Activated T-cell treated with anti-CD3 and anti-CD28 coated beads, Interleukin-2, amount 50 U/mL, for 24 hours (primary cell): ENCODE results near the gene TAGLN2.
"Not testable (repeated sequence)": the region's sequence is repeated elsewhere in the genome, so short reads cannot be mapped to it uniquely, and the experiment has no call there.

ENCODE experiments used
- DNase-seq: peaks from one replicate; pipeline ENCODE4 v3.0.0-alpha.2; 2020
- H3K27ac Mint-ChIP-seq: 2 replicates; pipeline ENCODE4 v1.8.0; 2020; ENCODE audit warnings: mild to moderate bottlenecking, mixed read lengths
- H3K27me3 Mint-ChIP-seq: 2 replicates; pipeline ENCODE4 v1.8.0; 2020; ENCODE audit warnings: mixed read lengths
- H3K36me3 Mint-ChIP-seq: 2 replicates; pipeline ENCODE4 v1.8.0; 2020; ENCODE audit warnings: low read depth, mixed read lengths
- H3K4me1 Mint-ChIP-seq: 2 replicates; pipeline ENCODE4 v1.8.0; 2020; ENCODE audit warnings: low read depth, mixed read lengths
- H3K4me3 Mint-ChIP-seq: 2 replicates; pipeline ENCODE4 v1.8.0; 2020; ENCODE audit warnings: mild to moderate bottlenecking, moderate library complexity, mixed read lengths
- H3K9me3 Mint-ChIP-seq: 2 replicates; pipeline ENCODE4 v1.8.0; 2020; ENCODE audit warnings: mixed read lengths

The TAGLN2 gene

DNA sequence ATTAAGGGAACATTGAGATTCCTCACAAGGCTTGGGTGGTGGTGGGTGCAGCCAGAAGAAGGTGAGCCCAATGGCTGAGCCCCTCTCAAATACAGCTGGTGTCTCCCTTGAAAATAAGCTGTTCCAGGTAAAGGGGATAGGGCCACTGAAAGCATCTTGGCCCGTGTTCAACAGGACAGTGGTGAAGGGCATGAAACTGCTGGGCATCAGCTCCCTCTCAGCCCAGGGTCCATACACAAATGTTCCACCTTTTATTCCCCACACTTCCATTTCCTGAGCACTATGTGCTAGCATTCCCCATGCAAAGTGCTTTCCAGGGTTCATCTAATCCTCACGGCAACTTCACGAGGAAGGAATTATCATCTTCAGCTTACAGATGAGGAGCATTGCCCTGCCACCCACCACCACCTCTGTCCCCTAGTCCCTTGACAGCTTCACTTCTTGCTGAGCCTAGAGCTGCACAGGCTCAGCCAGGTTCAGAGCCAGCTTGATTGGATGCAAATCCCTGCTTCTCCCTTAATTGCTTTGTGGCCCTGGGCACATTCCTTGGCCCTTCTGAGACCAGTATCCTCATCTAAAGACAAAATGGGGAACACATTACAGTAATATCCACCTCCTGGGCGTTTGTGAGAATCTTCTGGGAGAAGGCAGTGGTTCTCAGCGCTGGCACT is 9.6 kb downstream of the TAGLN2 start:
- Mint-ChIP-seq H3K36me3 (peaks cover 63% of the 10 kb centered on the region), H3K4me3 (no peak overlapping the region), H3K27me3 (no peaks in the 10 kb centered on the region), H3K27ac (peak overlapping the region; percentile 75), H3K4me1 (peaks cover 71% of the 10 kb centered on the region), H3K9me3 (no peaks in the 10 kb centered on the region)
- no peak for DNase-seq

DNA sequence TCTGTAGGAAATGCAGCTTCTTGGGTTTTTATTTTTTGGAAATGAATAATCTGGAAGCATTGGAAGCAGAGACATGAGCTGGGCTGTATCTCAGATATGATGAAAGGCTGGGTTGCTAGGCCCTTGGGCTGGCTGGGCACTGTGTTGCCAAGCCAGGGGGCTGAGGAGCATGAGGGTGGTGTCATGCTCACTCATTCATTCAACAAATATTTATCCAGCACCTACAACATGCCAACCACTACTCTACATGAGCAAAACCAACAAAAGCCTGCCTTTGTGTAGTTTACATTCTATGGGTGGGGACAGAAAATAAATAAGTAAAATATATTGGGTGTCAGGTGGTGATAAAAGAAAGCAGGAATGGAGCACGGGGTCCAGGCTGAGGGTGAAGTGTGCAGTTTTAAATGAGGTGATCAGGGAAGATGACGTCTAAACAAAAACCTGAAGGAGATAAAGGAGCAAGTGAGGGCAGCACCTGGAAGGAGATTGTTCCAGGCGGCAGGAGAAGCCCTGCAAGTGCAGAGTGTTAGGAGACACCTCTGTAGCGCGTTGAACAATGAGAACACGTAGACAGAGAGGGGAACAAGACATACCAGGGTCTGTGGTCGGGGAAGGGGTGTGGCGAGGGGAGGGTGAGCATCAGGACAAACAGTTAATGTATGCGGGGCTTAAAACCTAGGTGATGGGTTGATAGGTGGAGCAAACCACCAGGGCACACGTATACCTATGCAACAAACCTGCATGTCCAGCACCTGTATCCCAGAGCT is 10.9 kb downstream of the TAGLN2 start:
- Mint-ChIP-seq H3K4me3 (no peak overlapping the region), H3K4me1 (peaks cover 70% of the 10 kb centered on the region), H3K36me3 (peaks cover 50% of the 10 kb centered on the region), H3K27me3 (no peaks in the 10 kb centered on the region), H3K27ac (no peak overlapping the region), H3K9me3 (no peaks in the 10 kb centered on the region)
- no peak for DNase-seq

DNA sequence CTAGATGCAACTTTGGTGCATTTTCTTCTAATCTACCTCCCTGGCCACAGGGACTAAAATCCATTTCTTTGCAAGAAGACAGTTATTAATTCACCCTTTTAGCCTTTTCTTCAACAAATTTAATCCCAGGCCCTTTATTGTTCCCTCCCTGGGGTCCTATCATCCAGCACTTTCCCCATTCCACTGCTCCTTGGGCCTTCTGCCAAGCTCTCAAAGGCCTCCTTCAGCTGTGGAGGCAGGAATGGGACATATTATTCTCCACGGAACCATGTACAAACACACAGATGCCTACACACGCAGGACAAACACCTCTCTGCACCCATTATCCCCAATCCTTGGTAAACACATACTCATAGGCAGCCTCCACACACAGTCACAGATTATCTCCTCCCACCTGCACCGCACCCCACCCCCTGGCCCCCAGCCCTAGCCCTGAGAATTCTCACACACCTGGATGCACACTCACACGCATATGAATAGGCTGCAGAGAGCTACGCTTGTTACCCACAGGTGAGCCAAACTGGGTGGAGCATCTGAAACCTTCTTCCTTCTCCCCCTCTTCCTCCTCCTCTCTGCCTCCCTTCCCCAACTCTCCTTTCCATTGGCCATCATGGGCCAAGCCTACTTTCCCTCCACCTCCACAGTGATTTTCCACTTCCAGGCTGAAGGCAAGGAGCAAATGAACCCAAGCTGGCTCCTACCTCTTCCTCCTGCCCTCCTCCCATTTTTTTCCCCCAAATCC is 11.7 kb downstream of the TAGLN2 start:
- Mint-ChIP-seq H3K9me3 (no peaks in the 10 kb centered on the region), H3K4me1 (peaks cover 64% of the 10 kb centered on the region), H3K4me3 (no peak overlapping the region), H3K27ac (peak overlapping the region; percentile 2), H3K27me3 (no peaks in the 10 kb centered on the region), H3K36me3 (peaks cover 42% of the 10 kb centered on the region)
- no peak for DNase-seq

DNA sequence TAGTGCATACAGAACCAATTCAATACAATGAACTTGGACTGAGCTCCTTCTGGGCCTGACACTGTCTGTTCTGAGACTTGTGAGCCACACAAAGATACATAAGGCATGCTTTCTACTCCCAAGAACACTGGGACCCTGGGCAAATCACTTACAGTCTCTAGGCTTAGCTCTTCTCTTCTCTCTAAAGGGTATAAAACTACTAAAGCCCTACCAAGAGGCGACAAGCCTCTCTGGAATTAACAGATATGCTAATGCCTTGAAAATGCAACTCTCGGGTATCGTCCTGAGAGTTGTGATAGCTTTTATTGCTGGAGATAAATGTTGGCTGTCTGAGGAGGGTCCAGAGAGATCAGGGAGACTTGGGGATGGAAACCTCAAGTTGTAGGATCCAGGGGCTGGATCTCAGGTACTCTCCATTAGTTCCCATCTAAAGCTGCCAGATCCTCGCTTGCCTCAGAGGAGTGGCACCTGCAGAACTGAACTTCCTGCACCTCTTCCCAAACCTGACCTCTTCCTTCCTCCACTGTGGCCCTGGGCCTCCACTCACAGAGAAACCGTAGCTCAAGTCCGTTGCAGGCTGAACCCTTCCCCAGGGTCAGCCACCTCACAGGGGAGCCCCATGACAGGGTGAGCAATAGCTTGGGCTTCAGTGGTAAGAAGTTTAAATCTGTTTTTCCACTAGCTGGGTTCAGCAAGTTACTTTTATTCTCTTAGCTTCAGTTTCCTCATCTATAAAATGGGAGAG is 13.8 kb downstream of the TAGLN2 start:
- Mint-ChIP-seq H3K36me3 (peaks cover 22% of the 10 kb centered on the region), H3K4me3 (no peak overlapping the region)
- DNase-seq: no peak

DNA sequence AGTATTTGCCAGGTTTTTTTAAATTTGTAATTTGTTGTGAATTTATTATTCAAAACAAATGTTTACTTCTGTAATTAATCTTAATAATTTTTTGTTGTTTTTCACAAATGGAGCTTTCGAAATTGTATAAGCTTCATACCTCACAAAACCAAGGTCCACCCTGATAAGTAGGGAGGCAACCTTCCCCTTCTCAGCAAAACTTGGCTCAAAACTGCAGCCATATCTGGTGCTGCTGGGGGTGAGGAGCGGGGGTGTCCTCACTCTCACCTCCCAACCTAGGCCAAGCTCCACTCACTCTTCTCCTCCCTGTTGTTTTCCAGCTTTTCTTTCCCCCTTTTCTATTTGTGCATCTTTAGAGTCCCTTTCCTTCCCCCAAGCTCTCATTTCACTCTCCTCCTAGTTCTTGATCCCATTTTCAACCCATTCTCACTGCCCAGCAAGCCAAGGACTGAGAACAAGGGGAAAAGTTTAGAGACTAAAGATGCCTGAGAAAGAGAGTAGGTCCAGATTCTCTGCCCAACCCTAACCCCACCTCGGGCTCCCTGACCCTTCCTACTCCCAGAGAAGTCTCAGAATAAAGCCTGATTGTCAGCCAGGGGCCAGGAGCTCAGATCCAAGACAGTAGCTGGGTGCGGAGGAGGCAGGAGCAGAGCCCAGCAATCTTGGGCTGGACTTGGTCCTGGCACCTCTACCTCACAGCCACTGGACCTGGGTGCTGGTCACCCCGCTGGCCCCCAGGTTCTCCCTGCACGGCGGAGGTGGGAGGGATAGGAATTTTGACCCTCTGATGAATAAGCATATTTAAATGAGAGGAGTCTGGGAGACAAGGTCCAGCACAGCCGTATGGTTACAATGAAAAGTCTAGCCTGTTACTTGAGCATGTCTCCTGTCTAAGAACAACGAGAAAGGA is 17.0 kb downstream of the TAGLN2 start:
- peak overlapping the region; percentile 41 for H3K27ac Mint-ChIP-seq
- no peaks in the 10 kb centered on the region for H3K36me3 Mint-ChIP-seq

More for the DNA sequence above, 13.8 kb downstream of the TAGLN2 start:
- peak overlapping the region; percentile 87 for H3K27ac Mint-ChIP-seq
- no peaks in the 10 kb centered on the region for H3K9me3 Mint-ChIP-seq
- H3K4me1 Mint-ChIP-seq: peaks cover 52% of the 10 kb centered on the region
- H3K27me3 Mint-ChIP-seq: no peaks in the 10 kb centered on the region

DNA sequence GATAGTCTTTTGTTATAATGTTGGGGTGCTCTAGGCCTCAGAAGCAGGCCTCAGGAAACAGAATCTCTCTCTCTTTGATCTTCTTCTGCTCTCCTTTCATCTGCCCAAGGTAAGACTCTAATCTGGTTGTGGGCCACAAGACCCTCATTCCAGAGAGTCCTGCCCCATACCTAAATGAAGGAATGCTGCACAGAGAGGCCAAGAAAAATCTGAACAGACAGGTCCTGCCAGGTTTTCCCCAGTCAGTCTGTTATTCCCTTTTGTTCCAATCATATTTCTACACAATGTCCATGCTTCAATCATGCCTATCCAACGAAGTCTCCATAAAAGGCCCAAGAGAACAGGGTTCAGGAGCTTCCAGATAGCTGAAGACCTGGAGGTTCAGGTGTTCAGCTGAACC is 18.3 kb downstream of the TAGLN2 start:
- no peaks in the 10 kb centered on the region for H3K36me3 Mint-ChIP-seq
- peaks cover 25% of the 10 kb centered on the region for H3K4me1 Mint-ChIP-seq
- H3K9me3 Mint-ChIP-seq: no peaks in the 10 kb centered on the region
- H3K4me3 Mint-ChIP-seq: no peak overlapping the region
- H3K27me3 Mint-ChIP-seq: no peaks in the 10 kb centered on the region
- no peak overlapping the region for H3K27ac Mint-ChIP-seq
- no peak for DNase-seq

More for the DNA sequence above, 17.0 kb downstream of the TAGLN2 start:
- no peak for DNase-seq
- Mint-ChIP-seq H3K4me3 (no peak overlapping the region), H3K4me1 (peaks cover 37% of the 10 kb centered on the region), H3K9me3 (no peaks in the 10 kb centered on the region), H3K27me3 (no peaks in the 10 kb centered on the region)

DNA sequence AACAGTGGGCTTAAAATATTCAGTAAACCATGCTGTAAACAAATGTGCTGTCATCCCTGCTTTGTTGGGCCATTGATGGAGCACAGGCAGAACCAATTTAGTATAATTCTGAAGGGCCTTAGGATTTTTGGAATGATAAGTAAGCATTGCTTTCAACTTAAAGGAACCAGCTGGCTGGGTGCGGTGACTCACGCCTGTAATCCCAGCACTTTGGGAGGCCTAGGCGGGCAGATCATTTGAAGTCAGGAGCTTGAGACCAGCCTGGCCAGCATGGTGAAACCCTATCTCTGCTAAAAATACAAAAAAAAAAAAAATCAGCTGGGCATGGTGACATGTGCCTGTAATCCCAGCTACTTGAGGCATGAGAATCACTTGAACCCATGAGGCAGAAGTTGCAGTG is 21.3 kb downstream of the TAGLN2 start:
- not testable (repeated sequence) for DNase-seq, H3K36me3 Mint-ChIP-seq, H3K9me3 Mint-ChIP-seq, H3K4me1 Mint-ChIP-seq, H3K4me3 Mint-ChIP-seq, H3K27ac Mint-ChIP-seq, H3K27me3 Mint-ChIP-seq

DNA sequence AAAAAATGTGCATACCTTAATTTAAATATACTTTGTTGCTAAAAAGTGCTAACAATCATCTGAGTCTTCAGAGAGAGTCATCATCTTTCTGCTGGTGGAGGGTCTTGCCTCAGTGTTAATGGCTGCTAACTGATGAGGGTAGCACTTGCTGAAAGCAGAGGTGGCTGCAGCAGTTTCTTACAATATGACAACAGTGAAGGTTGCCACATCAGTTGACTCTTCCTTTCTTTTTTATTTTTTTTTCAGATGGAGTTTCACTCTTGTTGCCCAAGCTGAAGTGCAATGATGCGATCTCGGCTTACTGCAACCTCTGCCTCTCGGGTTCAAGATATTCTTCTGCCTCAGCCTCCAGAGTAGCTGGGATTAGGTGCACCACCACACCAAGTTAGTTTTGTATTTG is 22.8 kb downstream of the TAGLN2 start:
- Mint-ChIP-seq H3K4me1 (no peaks in the 10 kb centered on the region), H3K9me3 (no peaks in the 10 kb centered on the region), H3K4me3 (no peak overlapping the region), H3K36me3 (no peaks in the 10 kb centered on the region), H3K27me3 (no peaks in the 10 kb centered on the region), H3K27ac (no peak overlapping the region)
- no peak for DNase-seq

DNA sequence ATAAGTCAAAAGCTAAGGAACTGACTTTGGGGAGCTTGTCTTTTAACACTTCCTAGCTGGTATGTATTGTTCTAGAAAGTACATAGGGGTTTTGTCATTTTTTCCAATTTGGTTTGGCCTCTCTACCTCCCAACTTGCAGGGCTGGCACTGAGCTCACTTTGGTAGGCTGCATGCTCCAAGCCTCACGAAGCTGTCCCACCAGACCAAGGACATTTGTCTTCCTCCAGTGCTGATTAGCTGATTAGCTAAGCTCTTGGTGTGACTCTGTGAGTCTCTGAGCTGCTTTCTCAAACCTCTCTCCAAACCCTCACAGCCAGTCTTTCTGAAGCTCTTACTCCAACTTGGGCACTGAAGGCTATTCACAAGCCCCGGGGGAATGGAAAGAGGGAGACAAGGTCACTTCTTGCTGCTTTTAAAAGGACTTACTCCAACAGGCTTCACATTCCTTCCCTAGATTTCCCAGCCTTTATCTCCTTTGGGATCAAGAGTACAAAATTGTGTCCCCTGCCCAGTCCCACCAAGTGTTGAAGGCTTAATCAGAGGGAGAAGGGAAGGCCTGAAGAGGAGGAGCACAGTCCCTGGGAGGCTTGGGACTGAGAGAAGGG is 24.4 kb downstream of the TAGLN2 start:
- no peak overlapping the region for H3K27ac Mint-ChIP-seq
- H3K27me3 Mint-ChIP-seq: no peaks in the 10 kb centered on the region
- no peak overlapping the region for H3K4me3 Mint-ChIP-seq
- no peaks in the 10 kb centered on the region for H3K9me3 Mint-ChIP-seq
- H3K4me1 Mint-ChIP-seq: no peaks in the 10 kb centered on the region
- H3K36me3 Mint-ChIP-seq: no peaks in the 10 kb centered on the region
- no peak for DNase-seq

DNA sequence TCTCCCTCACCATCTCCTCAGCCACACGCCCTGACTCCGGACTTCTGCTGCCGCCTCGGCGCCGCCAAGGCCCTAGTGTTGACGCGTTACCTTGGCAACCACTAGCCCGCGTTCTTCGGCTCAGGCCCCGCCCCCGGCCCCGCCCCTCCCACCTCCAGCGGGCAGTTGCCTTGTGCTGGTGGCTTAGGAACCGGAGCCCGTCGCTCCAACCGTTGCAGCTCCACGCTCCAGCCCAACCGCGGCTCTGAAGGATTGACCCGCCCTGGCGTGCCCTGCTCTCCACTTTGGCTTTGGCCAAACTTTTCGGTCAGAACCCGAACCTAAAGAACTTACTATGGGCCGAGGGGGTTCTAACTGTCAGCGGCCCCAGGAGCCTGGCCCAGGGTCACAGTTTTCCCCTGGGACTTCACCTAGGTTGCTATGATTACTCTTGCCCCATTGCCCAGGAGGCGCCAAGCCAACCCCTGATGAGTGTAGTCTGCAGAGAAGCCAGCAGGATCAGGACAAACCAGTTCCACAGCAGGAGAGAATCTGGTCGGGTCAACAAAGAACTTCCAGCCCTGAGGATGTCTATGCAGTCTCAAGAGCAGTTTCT is 25.1 kb downstream of the TAGLN2 start, which contains the start of gene CFAP45:
CFAP45 (minus strand) TSS at position 80 of the 595 bp plus-strand sequence; CDS start at position 13, 67 bp downstream.
- H3K9me3 Mint-ChIP-seq: no peaks in the 10 kb centered on the region
- no peak for DNase-seq
- H3K27ac Mint-ChIP-seq: no peak within 1 kb of the TSS
- H3K27me3 Mint-ChIP-seq: no peaks in the 10 kb centered on the region
- H3K36me3 Mint-ChIP-seq: no peaks in the 10 kb centered on the region
- H3K4me1 Mint-ChIP-seq: no peaks in the 10 kb centered on the region
- H3K4me3 Mint-ChIP-seq: no peak within 1 kb of the TSS

DNA sequence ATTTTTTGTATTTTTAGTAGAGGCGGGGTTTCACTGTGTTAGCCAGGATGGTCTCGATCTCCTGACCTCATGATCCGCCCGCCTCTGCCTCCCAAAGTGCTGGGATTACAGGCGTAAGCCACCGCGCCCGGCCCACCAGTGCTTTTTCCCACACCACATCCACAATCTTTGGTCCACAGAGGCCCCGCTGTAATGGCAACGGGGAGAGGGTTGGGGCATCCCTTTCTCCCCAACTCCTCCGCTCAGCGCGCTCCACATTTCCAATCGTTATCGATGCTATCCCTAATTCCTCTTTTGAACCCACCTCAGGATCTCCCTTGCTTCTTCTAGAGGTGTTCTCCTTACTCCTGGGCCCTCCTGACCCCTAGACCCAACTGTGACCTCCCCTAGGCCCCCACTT is 25.7 kb downstream of the TAGLN2 start:
- not testable (repeated sequence) for DNase-seq, H3K27ac Mint-ChIP-seq, H3K9me3 Mint-ChIP-seq, H3K4me3 Mint-ChIP-seq, H3K36me3 Mint-ChIP-seq, H3K27me3 Mint-ChIP-seq, H3K4me1 Mint-ChIP-seq

DNA sequence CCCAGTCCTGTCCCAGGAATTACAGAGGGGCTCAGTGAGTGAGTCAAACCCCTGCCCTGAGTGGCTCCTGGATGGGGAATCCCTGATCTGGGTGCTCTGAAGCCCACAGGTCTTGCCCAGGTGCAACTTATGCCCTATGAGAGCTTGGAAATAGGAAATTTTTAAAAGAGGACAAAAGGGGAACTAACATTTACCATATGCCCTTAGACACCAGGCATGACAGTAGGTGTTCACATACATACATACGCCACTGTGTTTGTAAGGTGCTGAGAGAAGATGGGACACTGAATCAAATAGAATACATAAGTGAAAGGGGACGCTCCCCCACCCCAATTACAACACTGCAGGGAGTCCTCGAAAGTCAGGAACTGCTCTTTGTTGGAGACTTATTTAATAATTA is 26.8 kb downstream of the TAGLN2 start:
- Mint-ChIP-seq H3K9me3 (no peaks in the 10 kb centered on the region), H3K27ac (no peak overlapping the region), H3K27me3 (no peaks in the 10 kb centered on the region), H3K4me3 (no peak overlapping the region), H3K4me1 (no peaks in the 10 kb centered on the region), H3K36me3 (no peaks in the 10 kb centered on the region)
- no peak for DNase-seq

DNA sequence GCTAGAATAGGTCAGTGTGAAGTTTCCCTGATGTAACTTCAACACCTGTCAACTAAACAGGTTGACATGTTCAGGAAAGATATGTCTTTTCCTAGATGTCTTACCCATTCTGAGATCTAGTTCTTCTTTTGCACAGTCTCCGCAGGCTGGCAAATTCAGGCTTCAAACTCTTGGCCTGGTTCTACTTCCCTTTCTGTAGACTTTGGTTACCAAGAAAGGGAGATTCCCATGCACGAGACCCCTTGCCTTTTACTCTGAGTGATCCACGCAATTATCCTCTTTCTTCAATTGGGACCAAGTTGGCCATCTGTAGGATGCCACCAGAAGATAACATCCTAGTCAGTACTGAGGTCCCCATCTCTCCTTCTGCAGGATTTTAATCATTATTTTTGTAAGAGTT is 27.3 kb downstream of the TAGLN2 start:
- no peaks in the 10 kb centered on the region for H3K27me3 Mint-ChIP-seq
- no peak overlapping the region for H3K4me3 Mint-ChIP-seq
- no peaks in the 10 kb centered on the region for H3K36me3 Mint-ChIP-seq
- H3K27ac Mint-ChIP-seq: no peak overlapping the region
- no peaks in the 10 kb centered on the region for H3K9me3 Mint-ChIP-seq
- DNase-seq: no peak
- H3K4me1 Mint-ChIP-seq: no peaks in the 10 kb centered on the region
